Measurements from ENCODE around the gene ITPRID2. TPM values are rescaled to one million over a fixed set of nuclear protein-coding genes. Genes with fewer than 3 reads are reported as not detected.
A peak's percentile ranks its signal among the peaks of the same experiment; 100 is the strongest.

ITPRID2 gene
- 21.7 TPM for polyA plus RNA-seq (2012; ENCODE audit: insufficient read length, low read depth)

DNA sequence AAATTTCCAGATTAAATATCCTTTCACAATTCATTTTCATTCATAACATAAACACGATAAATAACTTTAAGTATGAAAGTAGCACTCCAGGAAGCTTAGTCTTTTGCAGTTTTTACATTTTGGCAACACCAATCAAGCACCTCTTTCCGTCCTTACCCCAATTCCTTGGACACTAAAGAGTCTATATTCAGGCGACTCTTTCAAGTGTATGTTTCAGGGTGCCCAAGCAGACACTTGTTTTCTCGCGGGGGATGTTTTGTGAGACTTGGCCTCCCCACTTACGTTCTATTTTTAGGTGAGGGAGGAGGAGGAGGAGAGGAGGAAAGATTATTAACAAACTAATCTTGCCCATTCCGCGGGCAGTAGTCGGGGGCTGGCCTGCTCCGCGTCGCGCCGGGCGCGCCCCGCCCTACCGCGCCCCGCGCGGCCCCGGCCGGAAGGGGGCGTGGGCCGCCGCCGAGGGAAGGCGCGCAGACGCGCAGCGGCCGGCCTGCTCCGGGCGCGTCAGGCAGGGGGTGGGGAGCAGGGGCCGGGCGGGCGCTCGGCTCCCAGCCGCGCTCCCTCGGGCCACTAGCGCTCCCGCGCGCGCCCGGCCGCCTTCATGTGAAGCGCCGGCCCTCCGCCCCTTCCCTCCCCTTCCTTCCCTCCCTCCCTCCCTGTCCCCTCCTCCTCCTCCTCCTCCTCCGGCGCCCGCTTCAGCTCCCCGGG lies at the start of gene ITPRID2:
TSS of gene ITPRID2 (plus strand) at position 473 of the 708 bp plus-strand sequence. CDS start 337 bp downstream, outside the sequence.
- TF ChIP-seq FOXP2 (optimal IDR thresholded peaks at IDR 0.05; ENCODE audit: borderline replicate concordance, extremely low read depth, extremely low read length, insufficient read depth): peak; percentile 41
- TF ChIP-seq REST (IDR thresholded peaks at IDR 0.05; ENCODE audit: insufficient read depth in 1 of 2, low read depth in 2 of 2, low read length in 2 of 2): no peak

GRCh38 chr2:181844551-181845290 lies 46.8 kb upstream of the ITPRID2 start:
- no peak for TF ChIP-seq FOXP2 (optimal IDR thresholded peaks at IDR 0.05; ENCODE audit: borderline replicate concordance, extremely low read depth, extremely low read length, insufficient read depth)
- no peak for TF ChIP-seq TAF1 (IDR thresholded peaks at IDR 0.05; ENCODE audit: borderline replicate concordance, insufficient read depth, low read length)
- TF ChIP-seq SIN3A (IDR thresholded peaks at IDR 0.05; ENCODE audit: borderline replicate concordance, insufficient read depth, low read length): no peak
- no peak for TF ChIP-seq POLR2AphosphoS5 (IDR thresholded peaks at IDR 0.05; ENCODE audit: low read depth, low read length)
- no peak for TF ChIP-seq REST (IDR thresholded peaks at IDR 0.05; ENCODE audit: insufficient read depth in 1 of 2, low read depth in 2 of 2, low read length in 2 of 2)

GRCh38 chr2:181846399-181847197 lies 44.9 kb upstream of the ITPRID2 start:
- TF ChIP-seq POLR2AphosphoS5 (IDR thresholded peaks at IDR 0.05; ENCODE audit: low read depth, low read length) (no peak), SIN3A (IDR thresholded peaks at IDR 0.05; ENCODE audit: borderline replicate concordance, insufficient read depth, low read length) (no peak)

DNA sequence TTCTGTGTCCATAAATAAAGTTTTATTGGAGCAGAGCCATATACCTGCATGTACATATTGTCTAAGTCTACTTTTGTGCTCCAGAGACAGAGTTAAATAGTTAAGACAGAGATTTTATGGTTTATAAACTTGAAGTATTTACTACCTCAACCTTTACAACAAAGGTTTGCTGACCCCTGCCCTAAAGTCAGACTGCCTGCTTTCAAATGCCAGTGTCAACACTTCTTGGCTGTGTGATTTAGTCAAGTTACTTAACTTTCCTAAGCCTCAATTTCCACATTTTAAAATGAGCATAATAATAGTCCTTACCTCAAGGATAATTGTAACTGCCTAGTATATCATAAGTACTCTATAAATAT lies 44.4 kb upstream of the ITPRID2 start:
- TF ChIP-seq TAF1 (IDR thresholded peaks at IDR 0.05; ENCODE audit: borderline replicate concordance, insufficient read depth, low read length) (no peak), REST (IDR thresholded peaks at IDR 0.05; ENCODE audit: insufficient read depth in 1 of 2, low read depth in 2 of 2, low read length in 2 of 2) (no peak), POLR2AphosphoS5 (IDR thresholded peaks at IDR 0.05; ENCODE audit: low read depth, low read length) (no peak), FOXP2 (optimal IDR thresholded peaks at IDR 0.05; ENCODE audit: borderline replicate concordance, extremely low read depth, extremely low read length, insufficient read depth) (no peak), SIN3A (IDR thresholded peaks at IDR 0.05; ENCODE audit: borderline replicate concordance, insufficient read depth, low read length) (no peak)

DNA sequence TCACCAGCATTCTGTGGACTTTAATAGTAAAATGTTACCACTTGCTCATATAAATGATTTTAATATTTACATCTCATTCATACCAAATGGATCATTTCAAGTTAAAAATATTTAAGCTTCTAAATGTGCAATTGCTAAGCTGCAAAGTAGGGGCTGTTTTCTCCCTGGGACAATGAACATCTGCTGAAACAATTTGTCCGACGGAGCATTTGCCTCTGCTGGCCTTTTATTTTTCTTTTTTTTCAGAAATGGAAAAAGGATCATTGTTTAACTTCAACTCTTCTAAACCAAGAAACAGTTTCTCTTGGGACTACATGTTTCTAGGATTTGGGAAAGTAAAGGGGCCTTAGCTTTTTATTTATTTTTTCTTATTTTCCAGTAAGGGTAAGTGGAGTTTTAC lies 43.8 kb upstream of the ITPRID2 start:
- TF ChIP-seq SIN3A (IDR thresholded peaks at IDR 0.05; ENCODE audit: borderline replicate concordance, insufficient read depth, low read length) (no peak), REST (IDR thresholded peaks at IDR 0.05; ENCODE audit: insufficient read depth in 1 of 2, low read depth in 2 of 2, low read length in 2 of 2) (no peak), POLR2AphosphoS5 (IDR thresholded peaks at IDR 0.05; ENCODE audit: low read depth, low read length) (no peak)

Measured in PFSK-1 (cell line).